RWPE1 (cell line): ENCODE results near the gene KTN1.

Source experiments
- CTCF ChIA-PET: fragments of 350-600 bp; sonication (Branson Sonifier 250); formaldehyde crosslinking; extraction: SDS; loops from one replicate; lab custom pipeline; 2021; lab: Yijun Ruan, JAX
- POLR2A ChIA-PET: fragments of 400-600 bp; formaldehyde crosslinking; extraction: SDS; loops from one replicate; lab custom pipeline; 2020; ENCODE audit warnings: antibody characterized with exemption; ENCODE audit not compliant: low non-redundant PET; lab: Yijun Ruan, JAX
- DNase-seq: peaks from one replicate; pipeline ENCODE4 v3.0.0; 2012; ENCODE audit warnings: low spot score
- H3K27ac ChIP-seq: fragments of 450-650 bp; 2 replicates; pipeline ENCODE4 v1.5.1; 2017
- CTCF ChIP-seq: fragments of 450-650 bp; conservative IDR thresholded peaks from 2 replicates; pipeline ENCODE4 v1.5.1; 2017; ENCODE audit warnings: low read depth, mild to moderate bottlenecking

Gene KTN1

DNA sequence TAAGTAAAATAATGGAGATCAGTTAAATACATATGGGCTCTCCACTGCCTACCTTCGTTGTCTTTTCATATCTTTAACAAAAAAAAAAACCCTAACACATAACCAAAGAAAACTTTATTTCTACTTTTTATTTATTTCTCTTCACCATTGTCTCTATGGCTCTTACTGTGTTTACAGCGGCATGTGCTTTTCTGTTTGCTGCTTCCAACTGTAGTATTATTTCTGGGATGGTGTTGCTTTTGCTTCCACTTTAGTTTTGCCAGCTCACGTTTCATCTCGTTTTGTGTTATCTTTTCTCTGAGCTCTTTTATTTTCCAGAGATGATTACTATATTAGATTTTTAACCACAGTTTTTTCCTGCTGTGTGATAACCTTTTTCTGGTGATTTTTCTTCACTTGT, 46.1 kb downstream of the KTN1 start:
- no peak overlapping the region for H3K27ac ChIP-seq
- DNase-seq = no peak
- ChIA-PET POLR2A (no interaction called here), CTCF (no interaction called here)
- TF ChIP-seq CTCF = no peak

DNA sequence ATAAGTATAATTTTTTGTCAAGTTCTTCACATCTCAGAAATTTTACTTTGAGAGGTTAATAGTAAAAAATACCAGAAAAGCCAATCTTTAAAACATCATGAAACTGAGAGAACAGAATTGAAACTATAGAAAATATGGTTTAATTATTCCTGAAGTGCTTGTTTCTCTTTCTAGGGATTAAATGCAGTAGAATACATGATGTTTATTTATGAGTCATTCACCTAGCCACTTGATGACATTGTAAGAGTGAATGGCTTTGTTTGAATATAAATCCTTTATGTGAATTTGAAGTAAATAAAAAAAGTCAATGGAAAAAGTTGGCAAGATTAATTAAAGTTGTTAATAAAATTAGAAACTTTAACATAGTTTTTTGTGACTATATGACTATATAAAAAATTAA, 48.4 kb downstream of the KTN1 start:
- no peak for TF ChIP-seq CTCF
- H3K27ac ChIP-seq = no peak overlapping the region
- ChIA-PET POLR2A (no interaction called here), CTCF (no interaction called here)
- DNase-seq = no peak

GRCh38 chr14:55638665-55639064, 58.7 kb downstream of the KTN1 start:
- DNase-seq = no peak
- ChIA-PET POLR2A (no interaction called here), CTCF (interaction anchor here (0.6 to 1.2 kb wide), 2 partner anchors 200 to 239 kb away, joined by 3 read pairs; no protein-coding TSS in a partner anchor)
- TF ChIP-seq CTCF = no peak
- no peak overlapping the region for H3K27ac ChIP-seq

DNA sequence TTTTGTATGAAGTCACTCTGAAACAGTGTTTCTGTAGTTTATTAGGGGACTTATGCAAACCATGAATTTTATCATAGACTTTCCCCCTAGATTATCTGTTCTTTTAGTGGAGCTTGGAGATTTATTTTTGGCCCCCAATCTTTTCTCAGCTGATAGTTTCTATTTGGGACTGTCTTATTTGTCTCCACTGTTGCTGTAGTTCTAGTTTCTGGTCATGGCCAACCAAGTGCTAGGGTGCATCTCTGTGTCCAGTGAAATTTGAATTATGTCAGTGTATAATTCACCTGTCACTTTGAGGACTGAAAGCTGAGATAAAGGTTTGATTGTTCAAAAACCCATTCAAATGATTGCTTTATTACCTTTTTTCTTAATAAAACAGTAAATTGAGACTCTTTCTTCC, 61.3 kb downstream of the KTN1 start:
- no peak for DNase-seq
- no peak overlapping the region for H3K27ac ChIP-seq
- ChIA-PET CTCF (interaction anchor here (0.7 to 1.0 kb wide), 2 partner anchors 55 to 203 kb away, joined by 3 to 4 read pairs; no protein-coding TSS in a partner anchor), POLR2A (no interaction called here)
- no peak for TF ChIP-seq CTCF

DNA sequence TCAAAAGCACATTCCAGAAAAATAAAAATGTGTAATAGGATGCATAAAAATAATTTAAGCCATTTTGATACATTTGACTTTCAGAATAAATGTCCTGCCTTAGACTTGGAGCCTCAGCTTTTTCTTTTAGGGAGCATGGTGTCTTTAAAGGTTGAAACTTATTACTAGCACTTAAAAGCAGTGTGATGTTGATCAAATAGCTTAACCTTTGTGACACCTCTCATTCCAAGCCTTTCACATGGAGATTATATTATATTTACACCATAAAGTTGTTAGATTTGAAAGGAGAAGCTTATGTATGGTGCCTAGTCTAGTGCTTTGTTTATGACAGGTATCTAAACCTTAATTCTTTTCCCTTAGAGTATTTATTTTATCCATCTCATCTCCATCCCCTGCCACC, 61.9 kb downstream of the KTN1 start:
- CTCF ChIA-PET = interaction anchor here (0.6 to 1.0 kb wide), 3 partner anchors 55 to 1516 kb away, joined by 3 to 4 read pairs (median 3); no protein-coding TSS in a partner anchor
- no peak for TF ChIP-seq CTCF

GRCh38 chr14:55645145-55645544, 65.1 kb downstream of the KTN1 start:
- DNase-seq = no peak
- no peak for TF ChIP-seq CTCF
- ChIA-PET POLR2A (no interaction called here), CTCF (no interaction called here)
- H3K27ac ChIP-seq = no peak overlapping the region

More for the DNA sequence above, 61.9 kb downstream of the KTN1 start:
- no peak overlapping the region for H3K27ac ChIP-seq
- POLR2A ChIA-PET = no interaction called here
- DNase-seq = no peak
